T-helper 2 cell treated with Interferon-gamma antibody and Interleukin-4, amounts not matched to agents 100 ng/mL and 5 ng/mL, for 36 hours (primary cell): Measurements from ENCODE around the gene LRRN4CL. TPM values are rescaled to one million over a fixed set of nuclear protein-coding genes. Genes with fewer than 3 reads are reported as not detected.
"Not testable (repeated sequence)": the region's sequence is repeated elsewhere in the genome, so short reads cannot be mapped to it uniquely, and the experiment has no call there.

Source experiments
- intact Hi-C: fragments of 100-400 bp; cut with micrococcal nuclease; formaldehyde crosslinking; loops from one replicate; pipeline ENCODE4 v1.15.1; 2023
- total RNA-seq: library from RNA; stranded (reverse); gene quantifications from 2 replicates; pipeline ENCODE4 v1.2.3, GENCODE V29; 2022

LRRN4CL gene
- total RNA-seq, 1 donor from 2014 or later = 0.25 TPM

- intact Hi-C loops = no loop called here
These were observed 23.0 kb upstream of the LRRN4CL start for GRCh38 chr11:62712276-62712812.

GRCh38 chr11:62710001-62710345 lies 20.6 kb upstream of the LRRN4CL start:
- intact Hi-C loops = no loop called here

- intact Hi-C loops = loop anchor here (1.0 to 5.0 kb wide), 8 partner anchors 18 to 172 kb away; partner anchors contain the start of genes GANAB, HNRNPUL2, LBHD1 and STX5
These were observed 20.1 kb upstream of the LRRN4CL start for GRCh38 chr11:62709247-62710000.

GRCh38 chr11:62708793-62709192 lies 19.5 kb upstream of the LRRN4CL start:
- intact Hi-C loops = loop anchor here (1.0 to 5.0 kb wide), 8 partner anchors 19 to 173 kb away; partner anchors contain the start of genes GANAB, HNRNPUL2, LBHD1 and STX5

GRCh38 chr11:62708392-62708791 lies 19.1 kb upstream of the LRRN4CL start:
- intact Hi-C loops = loop anchor here (2.0 to 5.0 kb wide), 4 partner anchors 36 to 124 kb away; partner anchors contain the start of genes GANAB, LBHD1, STX5 and TEX54

- intact Hi-C loops = loop anchor here (5.0 kb wide), 3 partner anchors 35 to 125 kb away; partner anchors contain the start of genes LBHD1, STX5, TEX54 and TUT1
These were observed 18.0 kb upstream of the LRRN4CL start, which contains the start of the genes BSCL2 and GNG3 for GRCh38 chr11:62707277-62707861. TSS of gene BSCL2 (minus strand) at chr11:62707424. CDS start at chr11:62707195, 229 bp downstream. TSS of gene GNG3 (plus strand) at chr11:62707676. CDS start at chr11:62708296, 620 bp downstream.

- intact Hi-C loops = loop anchor here (5.0 kb wide), 3 partner anchors 35 to 125 kb away; partner anchors contain the start of genes LBHD1, STX5, TEX54 and TUT1
These were observed 17.5 kb upstream of the LRRN4CL start for GRCh38 chr11:62706850-62707247.

- intact Hi-C loops = loop anchor here (5.0 kb wide), 3 partner anchors 34 to 126 kb away; partner anchors contain the start of genes LBHD1, STX5, TEX54 and TUT1
These were observed 16.8 kb upstream of the LRRN4CL start for GRCh38 chr11:62705880-62706849.

GRCh38 chr11:62705413-62705812 lies 16.1 kb upstream of the LRRN4CL start:
- intact Hi-C loops = loop anchor here (5.0 kb wide), 3 partner anchors 33 to 127 kb away; partner anchors contain the start of genes LBHD1, STX5, TEX54 and TUT1

- intact Hi-C loops = not testable (repeated sequence)
These were observed 14.6 kb upstream of the LRRN4CL start for GRCh38 chr11:62703921-62704320.

GRCh38 chr11:62702246-62702645 lies 12.9 kb upstream of the LRRN4CL start:
- intact Hi-C loops = no loop called here

GRCh38 chr11:62694455-62695167 lies 5.3 kb upstream of the LRRN4CL start:
- intact Hi-C loops = loop anchor here (1.0 to 2.0 kb wide), 3 partner anchors 13 to 314 kb away; no protein-coding TSS in a partner anchor

- intact Hi-C loops = loop anchor here (1.0 to 2.0 kb wide), 3 partner anchors 12 to 313 kb away; no protein-coding TSS in a partner anchor
These were observed 4.3 kb upstream of the LRRN4CL start for GRCh38 chr11:62693624-62694023.

GRCh38 chr11:62688491-62688890 lies 839 bp downstream of the LRRN4CL start:
- intact Hi-C loops = no loop called here

- intact Hi-C loops = no loop called here
These were observed 1.6 kb downstream of the LRRN4CL start for GRCh38 chr11:62687508-62688396.

GRCh38 chr11:62682518-62682917 lies 6.8 kb downstream of the LRRN4CL start:
- intact Hi-C loops = no loop called here

GRCh38 chr11:62680825-62681240 lies 8.5 kb downstream of the LRRN4CL start:
- intact Hi-C loops = loop anchor here (1.0 kb wide), 1 partner anchor 13 kb away; no protein-coding TSS in a partner anchor
